H1 (cell line): ENCODE results near the gene SBF1. TPM values are rescaled to one million over a fixed set of nuclear protein-coding genes. Genes with fewer than 3 reads are reported as not detected.

Experiments used
- ASH2L ChIP-seq: fragments of 200-600, 300-600 bp; sonication (generic); IDR thresholded peaks from one replicate; pipeline ENCODE4 v1.7.1; 2017; ENCODE audit warnings: low read length
- BRCA1 ChIP-seq: IDR thresholded peaks from 2 replicates; pipeline ENCODE4 v1.6.1; 2012; ENCODE audit warnings: low read depth, low read length, improper control_type of control experiment
- EZH2 ChIP-seq: fragments of 200-600 bp; sonication (generic); IDR thresholded peaks from 2 replicates; pipeline ENCODE4 v1.7.1; 2012; ENCODE audit warnings: low read depth, mild to moderate bottlenecking, moderate library complexity, low read length, inconsistent platforms; ENCODE audit not compliant: severe bottlenecking
- NANOG ChIP-seq: IDR thresholded peaks from 2 replicates; pipeline ENCODE4 v1.6.1; 2011; ENCODE audit warnings: low read length, low read depth, mild to moderate bottlenecking, inconsistent platforms; ENCODE audit not compliant: insufficient read depth, poor library complexity, severe bottlenecking
- POLR2AphosphoS5 ChIP-seq: IDR thresholded peaks from 2 replicates; pipeline ENCODE4 v1.6.1; 2011; ENCODE audit warnings: low read depth, low read length
- SAP30 ChIP-seq: fragments of 300-600 bp; sonication (generic); IDR thresholded peaks from 2 replicates; pipeline ENCODE4 v1.7.1; 2012; ENCODE audit warnings: low read length, moderate library complexity, mild to moderate bottlenecking, inconsistent platforms; ENCODE audit not compliant: insufficient read depth, insufficient replicate concordance
- polyA plus RNA-seq, 7 experiments: library from polyadenylated mRNA; depleted of rRNA in 3 of 7; stranded (reverse) in 5 of 7; unstranded in 2 of 7; fragments of >200 nt in 5 of 7; fragments of 200-250 nt in 2 of 7; gene quantifications; 1 replicate in 5 of 7; 2 replicates in 1 of 7; 4 replicates in 1 of 7; pipeline versions ENCODE4 v1.2.1 to v1.2.3, GENCODE V29; 2011 to 2013; ENCODE audit warnings: missing spikeins in 2 of 7, mixed read lengths in 2 of 7
- total RNA-seq: library from RNA; stranded (reverse); fragmentation: NEBNext Ultra II Directional; extraction: Animal tissue kit (Norgen Biotek cat#: 25700); gene quantifications from 2 replicates; pipeline ENCODE4 v1.2.1, GENCODE V29; 2021
- TF ChIP-seq, protein P1 (sequence below), 3 experiments: IDR thresholded peaks; 1 replicate in 2 of 3; 2 replicates in 1 of 3; pipeline versions ENCODE4 v1.5.1 to v1.6.1; 2011; ENCODE audit warnings: low read length in 3 of 3, mild to moderate bottlenecking in 3 of 3, inconsistent platforms in 2 of 3, low read depth in 1 of 3, moderate library complexity in 1 of 3; ENCODE audit not compliant: insufficient read depth in 1 of 3; ENCODE audit errors: control extremely low read depth in 1 of 3

SBF1 gene
- total and polyA plus RNA-seq, 2 of the 8 experiments (the other 6 are each of a cell fraction or from before 2014, with no cell fraction given), result 29.1 to 71.5 TPM

DNA sequence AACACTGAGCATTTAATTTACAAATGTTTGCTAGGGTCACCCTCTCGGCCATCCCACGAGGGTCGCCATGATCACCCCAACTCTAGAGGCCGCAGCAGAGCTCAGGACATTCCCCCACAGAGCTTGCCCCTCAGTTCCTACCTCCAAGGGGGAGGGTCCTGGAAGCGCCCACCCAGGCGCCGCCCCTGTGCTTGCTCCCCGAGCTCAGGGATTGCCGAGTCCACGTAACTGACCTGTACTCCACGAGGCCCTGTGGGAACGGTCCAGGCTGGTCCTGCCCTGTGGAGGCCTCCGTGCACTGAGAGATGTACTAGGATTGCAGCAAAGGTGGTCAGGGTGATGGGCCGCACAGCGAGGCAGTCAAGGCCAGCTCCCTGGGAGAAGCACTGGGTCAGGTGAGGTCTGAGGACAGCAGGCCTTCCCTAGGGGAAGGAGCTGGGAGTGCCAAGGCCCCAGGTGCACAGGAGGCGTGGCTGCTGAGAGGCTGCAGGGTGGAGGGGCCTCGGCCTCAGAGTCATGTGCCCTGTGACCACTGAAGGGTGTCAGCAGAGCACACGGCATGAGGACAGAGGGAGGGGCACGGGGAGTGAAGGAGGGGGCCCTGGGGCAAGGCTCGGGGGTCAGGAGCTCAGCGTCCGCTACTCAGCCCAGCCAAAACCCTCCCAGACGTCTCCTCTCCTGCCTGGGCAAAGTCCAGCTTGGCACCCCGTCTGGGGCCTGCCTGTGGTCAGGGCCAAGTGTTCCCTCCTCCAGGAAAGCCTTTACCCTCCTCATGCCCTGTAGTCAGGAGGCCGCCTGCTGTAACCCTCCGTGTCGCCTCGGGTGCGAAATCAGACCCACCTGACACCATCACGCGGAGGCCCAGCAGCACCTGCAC lies 9.4 kb upstream of the SBF1 start (continued):
- no peak; the same call in 1 of the 2 replicates for TF ChIP-seq POLR2AphosphoS5
- no peak for TF ChIP-seq BRCA1
- TF ChIP-seq, protein P1, sequence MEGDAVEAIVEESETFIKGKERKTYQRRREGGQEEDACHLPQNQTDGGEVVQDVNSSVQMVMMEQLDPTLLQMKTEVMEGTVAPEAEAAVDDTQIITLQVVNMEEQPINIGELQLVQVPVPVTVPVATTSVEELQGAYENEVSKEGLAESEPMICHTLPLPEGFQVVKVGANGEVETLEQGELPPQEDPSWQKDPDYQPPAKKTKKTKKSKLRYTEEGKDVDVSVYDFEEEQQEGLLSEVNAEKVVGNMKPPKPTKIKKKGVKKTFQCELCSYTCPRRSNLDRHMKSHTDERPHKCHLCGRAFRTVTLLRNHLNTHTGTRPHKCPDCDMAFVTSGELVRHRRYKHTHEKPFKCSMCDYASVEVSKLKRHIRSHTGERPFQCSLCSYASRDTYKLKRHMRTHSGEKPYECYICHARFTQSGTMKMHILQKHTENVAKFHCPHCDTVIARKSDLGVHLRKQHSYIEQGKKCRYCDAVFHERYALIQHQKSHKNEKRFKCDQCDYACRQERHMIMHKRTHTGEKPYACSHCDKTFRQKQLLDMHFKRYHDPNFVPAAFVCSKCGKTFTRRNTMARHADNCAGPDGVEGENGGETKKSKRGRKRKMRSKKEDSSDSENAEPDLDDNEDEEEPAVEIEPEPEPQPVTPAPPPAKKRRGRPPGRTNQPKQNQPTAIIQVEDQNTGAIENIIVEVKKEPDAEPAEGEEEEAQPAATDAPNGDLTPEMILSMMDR (IDR thresholded peaks at IDR 0.05; ENCODE audit: control extremely low read depth in 1 of 3, insufficient read depth in 1 of 3, low read depth in 1 of 3, low read length in 3 of 3), result no peak
- no peak for TF ChIP-seq SAP30
- TF ChIP-seq EZH2, result no peak
- no peak for TF ChIP-seq ASH2L
- no peak for TF ChIP-seq NANOG
